Astrocyte (in vitro differentiated cells and primary cell): ENCODE measurements around the gene ATP2B2. TPM values are rescaled to one million over a fixed set of nuclear protein-coding genes. Genes with fewer than 3 reads are reported as not detected.

Source experiments
- DNase-seq: peaks from one replicate; pipeline ENCODE4 v3.0.0-alpha.2; 2010; ENCODE audit warnings: low read depth
- FAIRE-seq: peaks from 2 replicates; lab custom pipeline; 2011; peaks lifted over from hg19 to GRCh38; lab: Jason Lieb, UNC
- H2AFZ ChIP-seq: 2 replicates; pipeline ENCODE4 v1.6.0; 2012; ENCODE audit warnings: low read depth, low read length, inconsistent platforms
- H3K27ac ChIP-seq: 2 replicates; pipeline ENCODE4 v1.5.1; 2011; ENCODE audit warnings: low read depth, low read length, inconsistent platforms
- H3K27me3 ChIP-seq: 2 replicates; pipeline ENCODE4 v1.6.0; 2011; ENCODE audit warnings: low read length, inconsistent platforms; ENCODE audit not compliant: insufficient read depth
- H3K36me3 ChIP-seq: 2 replicates; pipeline ENCODE4 v1.5.1; 2011; ENCODE audit warnings: low read length, inconsistent platforms; ENCODE audit not compliant: insufficient read depth
- H3K4me1 ChIP-seq: 2 replicates; pipeline ENCODE4 v1.5.1; 2011; ENCODE audit warnings: low read length, inconsistent platforms; ENCODE audit not compliant: insufficient read depth
- H3K4me2 ChIP-seq: 2 replicates; pipeline ENCODE4 v1.6.0; 2012; ENCODE audit warnings: low read length, inconsistent platforms
- H3K4me3 ChIP-seq: 2 replicates; pipeline ENCODE4 v1.5.1; 2011; ENCODE audit warnings: low read depth, mild to moderate bottlenecking, low read length, inconsistent platforms; ENCODE audit not compliant: insufficient read depth
- H3K79me2 ChIP-seq: 2 replicates; pipeline ENCODE4 v1.6.0; 2012; ENCODE audit warnings: mild to moderate bottlenecking, low read length, inconsistent platforms; ENCODE audit not compliant: insufficient read depth
- H3K9ac ChIP-seq: 2 replicates; pipeline ENCODE4 v1.6.0; 2012; ENCODE audit warnings: mild to moderate bottlenecking, low read length, inconsistent platforms
- H3K9me3 ChIP-seq: 2 replicates; pipeline ENCODE4 v1.5.1; 2012; ENCODE audit warnings: low read depth, mild to moderate bottlenecking, low read length, inconsistent platforms; ENCODE audit not compliant: insufficient read depth
- H4K20me1 ChIP-seq: 2 replicates; pipeline ENCODE4 v1.6.0; 2012; ENCODE audit warnings: low read length, inconsistent platforms; ENCODE audit not compliant: insufficient read depth
- H3K27ac Mint-ChIP-seq: one replicate; pipeline ENCODE4 v1.8.0; 2021; ENCODE audit warnings: mild to moderate bottlenecking, mixed read lengths; ENCODE audit not compliant: unreplicated experiment
- H3K27me3 Mint-ChIP-seq: one replicate; pipeline ENCODE4 v1.8.0; 2021; ENCODE audit warnings: low read depth, mixed read lengths; ENCODE audit not compliant: unreplicated experiment
- H3K36me3 Mint-ChIP-seq: one replicate; pipeline ENCODE4 v1.8.0; 2021; ENCODE audit warnings: low read depth, mixed read lengths; ENCODE audit not compliant: unreplicated experiment
- H3K4me1 Mint-ChIP-seq: one replicate; pipeline ENCODE4 v1.8.0; 2021; ENCODE audit warnings: low read depth, mixed read lengths; ENCODE audit not compliant: unreplicated experiment
- H3K4me3 Mint-ChIP-seq: one replicate; pipeline ENCODE4 v1.8.0; 2021; ENCODE audit warnings: mild to moderate bottlenecking, moderate library complexity, mixed read lengths; ENCODE audit not compliant: unreplicated experiment
- H3K9me3 Mint-ChIP-seq: one replicate; pipeline ENCODE4 v1.8.0; 2021; ENCODE audit warnings: mild to moderate bottlenecking, mixed read lengths; ENCODE audit not compliant: unreplicated experiment
- CTCF ChIP-seq: IDR thresholded peaks from 2 replicates; pipeline ENCODE4 v1.5.1; 2011; ENCODE audit warnings: low read depth, mild to moderate bottlenecking, inconsistent platforms, low read length, moderate library complexity; ENCODE audit not compliant: insufficient read depth
- EZH2 ChIP-seq: IDR thresholded peaks from 2 replicates; pipeline ENCODE4 v1.6.1; 2012; ENCODE audit warnings: mild to moderate bottlenecking, low read length, inconsistent platforms; ENCODE audit not compliant: insufficient read depth
- total RNA-seq: library from RNA; stranded (reverse); gene quantifications from 2 replicates; pipeline ENCODE4 v1.2.1, GENCODE V29; 2021

ATP2B2 gene
- total RNA-seq, 1 donor from 2014 or later = 0.05 TPM

- FAIRE-seq (no peak), DNase-seq (no peak)
- peaks cover 72% of the 10 kb centered on the region for H3K27me3 Mint-ChIP-seq
- Histone ChIP-seq H3K4me2 (no peak overlapping the region), H3K4me1 (no peaks in the 10 kb centered on the region), H3K36me3 (no peaks in the 10 kb centered on the region), H3K9ac (no peak overlapping the region), H4K20me1 (no peaks in the 10 kb centered on the region), H3K9me3 (no peaks in the 10 kb centered on the region), H3K79me2 (no peaks in the 10 kb centered on the region), H3K27me3 (peaks cover 22% of the 10 kb centered on the region), H2AFZ (no peak overlapping the region), H3K27ac (no peak overlapping the region), H3K4me3 (no peak overlapping the region)
- no peaks in the 10 kb centered on the region for H3K4me1 Mint-ChIP-seq
- TF ChIP-seq CTCF (no peak), EZH2 (no peak)
- no peaks in the 10 kb centered on the region for H3K9me3 Mint-ChIP-seq
- H3K4me3 Mint-ChIP-seq = no peak overlapping the region
- no peaks in the 10 kb centered on the region for H3K36me3 Mint-ChIP-seq
- no peak overlapping the region for H3K27ac Mint-ChIP-seq
Measured at GRCh38 chr3:10524799-10525301, 19.5 kb upstream of the ATP2B2 start.

GRCh38 chr3:10524270-10524669 lies 18.9 kb upstream of the ATP2B2 start:
- H3K4me2 ChIP-seq = no peak overlapping the region
- H4K20me1 ChIP-seq = no peaks in the 10 kb centered on the region
- H3K27ac Mint-ChIP-seq = no peak overlapping the region
- H3K4me1 Mint-ChIP-seq = peaks cover under 1% of the 10 kb centered on the region
- TF ChIP-seq CTCF = no peak
- TF ChIP-seq EZH2 = no peak
- no peak overlapping the region for H3K4me3 Mint-ChIP-seq
- peaks cover 72% of the 10 kb centered on the region for H3K27me3 Mint-ChIP-seq
- no peak overlapping the region for H3K9ac ChIP-seq
- no peaks in the 10 kb centered on the region for H3K36me3 Mint-ChIP-seq
- H3K79me2 ChIP-seq = no peaks in the 10 kb centered on the region
- no peak overlapping the region for H2AFZ ChIP-seq
- peaks cover 22% of the 10 kb centered on the region for H3K27me3 ChIP-seq
- H3K9me3 ChIP-seq = no peaks in the 10 kb centered on the region
- no peak overlapping the region for H3K4me3 ChIP-seq
- FAIRE-seq (no peak), DNase-seq (no peak)
- no peaks in the 10 kb centered on the region for H3K36me3 ChIP-seq
- H3K9me3 Mint-ChIP-seq = no peaks in the 10 kb centered on the region
- peaks cover 5% of the 10 kb centered on the region for H3K4me1 ChIP-seq
- no peak overlapping the region for H3K27ac ChIP-seq

DNA sequence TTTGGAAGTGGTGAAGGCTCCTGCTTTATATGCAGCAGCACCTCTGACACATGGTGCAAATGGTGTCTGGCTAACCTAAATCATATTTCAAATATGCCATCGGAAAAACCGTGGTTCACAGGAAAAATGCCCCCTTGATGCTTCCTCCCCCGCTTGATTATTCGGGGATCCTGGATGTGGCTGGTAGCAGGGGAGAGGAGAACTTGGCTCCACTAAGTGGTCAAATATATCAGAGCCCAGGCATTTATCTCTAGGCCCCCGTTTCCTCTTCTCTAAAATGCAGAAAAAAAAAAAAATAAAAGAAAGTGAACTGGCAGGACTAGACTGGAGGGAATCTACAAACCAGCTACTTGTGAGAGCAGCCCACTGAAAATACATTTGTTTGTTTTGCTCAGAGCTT lies 18.2 kb upstream of the ATP2B2 start:
- no peak for DNase-seq
- H3K27ac Mint-ChIP-seq = no peak overlapping the region
- no peak overlapping the region for H3K4me2 ChIP-seq
- H3K27me3 Mint-ChIP-seq = peaks cover 66% of the 10 kb centered on the region
- H3K27ac ChIP-seq = no peak overlapping the region
- no peaks in the 10 kb centered on the region for H3K36me3 Mint-ChIP-seq
- peaks cover 12% of the 10 kb centered on the region for H3K4me1 ChIP-seq
- H3K4me3 ChIP-seq = no peak overlapping the region
- H4K20me1 ChIP-seq = no peaks in the 10 kb centered on the region
- peaks cover 6% of the 10 kb centered on the region for H3K4me1 Mint-ChIP-seq
- TF ChIP-seq CTCF (no peak), EZH2 (no peak)
- H3K36me3 ChIP-seq = no peaks in the 10 kb centered on the region
- no peak for FAIRE-seq
- no peak overlapping the region for H3K9ac ChIP-seq
- H3K9me3 ChIP-seq = no peaks in the 10 kb centered on the region
- no peaks in the 10 kb centered on the region for H3K9me3 Mint-ChIP-seq
- no peak overlapping the region for H2AFZ ChIP-seq
- peaks cover 22% of the 10 kb centered on the region for H3K27me3 ChIP-seq
- H3K79me2 ChIP-seq = no peaks in the 10 kb centered on the region
- no peak overlapping the region for H3K4me3 Mint-ChIP-seq
